Neural cell (in vitro differentiated cells): ENCODE measurements around the gene RHOF. TPM values are rescaled to one million over a fixed set of nuclear protein-coding genes. Genes with fewer than 3 reads are reported as not detected.

Experiments
- H2AFZ ChIP-seq: fragments of 200-600, 300-800 bp; sonication (generic), shearing (Covaris generic); 2 replicates; pipeline ENCODE4 v1.6.0; 2014; ENCODE audit warnings: low read depth, mild to moderate bottlenecking, antibody characterized with exemption, low read length, moderate library complexity
- H3F3A ChIP-seq: fragments of 200-600 bp; shearing (Covaris generic); 2 replicates; pipeline ENCODE4 v1.6.1; 2016; ENCODE audit warnings: mild to moderate bottlenecking, moderate library complexity, mixed read lengths, antibody characterized with exemption, low read length; ENCODE audit not compliant: insufficient read depth, poor library complexity, severe bottlenecking
- H3K27ac ChIP-seq: fragments of 200-600, 300-800 bp; sonication (generic), shearing (Covaris generic); 2 replicates; pipeline ENCODE4 v1.5.1; 2014; ENCODE audit warnings: mild to moderate bottlenecking, low read length, moderate library complexity
- H3K27me3 ChIP-seq: fragments of 300-800, 200-600 bp; sonication (generic), shearing (Covaris generic); 2 replicates; pipeline ENCODE4 v1.6.0; 2014; ENCODE audit warnings: mild to moderate bottlenecking, low read depth, low read length, moderate library complexity; ENCODE audit not compliant: insufficient read depth
- H3K36me3 ChIP-seq: fragments of 300-800, 200-600 bp; sonication (generic), shearing (Covaris generic); 2 replicates; pipeline ENCODE4 v1.5.1; 2014; ENCODE audit warnings: mild to moderate bottlenecking, antibody characterized with exemption, low read length, moderate library complexity; ENCODE audit not compliant: insufficient read depth
- H3K4me2 ChIP-seq: fragments of 300-800, 200-600 bp; sonication (generic), shearing (Covaris generic); 2 replicates; pipeline ENCODE4 v1.6.0; 2014; ENCODE audit warnings: mild to moderate bottlenecking, low read length
- H3K4me3 ChIP-seq: fragments of 300-800, 200-600 bp; sonication (generic), shearing (Covaris generic); 2 replicates; pipeline ENCODE4 v1.5.1; 2014; ENCODE audit warnings: mild to moderate bottlenecking, low read length, moderate library complexity
- H3K79me2 ChIP-seq: fragments of 200-600 bp; shearing (Covaris generic); replicated peaks from 2 replicates; pipeline ENCODE4 v1.6.0; 2014; ENCODE audit warnings: mild to moderate bottlenecking, low read length, moderate library complexity; ENCODE audit not compliant: insufficient read depth
- H3K9ac ChIP-seq: fragments of 300-800, 200-600 bp; sonication (generic), shearing (Covaris generic); 2 replicates; pipeline ENCODE4 v1.6.1; 2016; ENCODE audit warnings: mild to moderate bottlenecking, low read length, mixed read lengths
- H3K9me2 ChIP-seq: fragments of 200-600 bp; shearing (Covaris generic); 2 replicates; pipeline ENCODE4 v1.6.1; 2016; ENCODE audit warnings: mild to moderate bottlenecking, low read length, mixed read lengths; ENCODE audit not compliant: insufficient read depth
- H3K9me3 ChIP-seq: fragments of 200-600, 300-800 bp; sonication (generic), shearing (Covaris generic); 2 replicates; pipeline ENCODE4 v1.6.1; 2016; ENCODE audit warnings: mild to moderate bottlenecking, mixed run types, low read length, moderate library complexity, mixed read lengths
- H4K20me1 ChIP-seq: fragments of 200-600 bp; shearing (Covaris generic); 2 replicates; pipeline ENCODE4 v1.6.1; 2016; ENCODE audit warnings: mild to moderate bottlenecking, mixed run types; ENCODE audit not compliant: insufficient read depth
- EP300 ChIP-seq: fragments of 450-650 bp; conservative IDR thresholded peaks from 2 replicates; pipeline ENCODE4 v1.6.1; 2014; ENCODE audit warnings: antibody characterized with exemption, mild to moderate bottlenecking, moderate library complexity; ENCODE audit not compliant: poor library complexity, severe bottlenecking
- EZH2 ChIP-seq: fragments of 200-600, 300-800 bp; shearing (Covaris generic), sonication (generic); IDR thresholded peaks from 2 replicates; pipeline ENCODE4 v1.6.1; 2014; ENCODE audit warnings: antibody characterized with exemption, low read length, borderline replicate concordance, mild to moderate bottlenecking; ENCODE audit not compliant: insufficient read depth, poor library complexity, severe bottlenecking
- MXI1 ChIP-seq: fragments of 450-650 bp; conservative IDR thresholded peaks from 2 replicates; pipeline ENCODE4 v1.6.1; 2014; ENCODE audit warnings: antibody characterized with exemption, mild to moderate bottlenecking; ENCODE audit not compliant: poor library complexity, severe bottlenecking
- POLR2AphosphoS5 ChIP-seq: IDR thresholded peaks from 2 replicates; pipeline ENCODE4 v1.6.1; 2012
- RAD21 ChIP-seq: fragments of 450-650 bp; conservative IDR thresholded peaks from 2 replicates; pipeline ENCODE4 v1.6.1; 2014; ENCODE audit warnings: antibody characterized with exemption, mild to moderate bottlenecking, moderate library complexity
- SMC3 ChIP-seq: fragments of 450-650 bp; conservative IDR thresholded peaks from 2 replicates; pipeline ENCODE4 v1.6.1; 2014; ENCODE audit warnings: antibody characterized with exemption, mild to moderate bottlenecking, moderate library complexity; ENCODE audit not compliant: poor library complexity
- TAF1 ChIP-seq: IDR thresholded peaks from 2 replicates; pipeline ENCODE4 v1.6.1; 2012; ENCODE audit warnings: low read depth
- polyA plus RNA-seq: library from polyadenylated mRNA; depleted of rRNA; stranded (reverse); fragments of >200 nt; gene quantifications from 2 replicates; pipeline ENCODE4 v1.2.3, GENCODE V29; 2014
- TF ChIP-seq, protein P1 (sequence below): fragments of 450-650 bp; IDR thresholded peaks from 2 replicates; pipeline ENCODE4 v1.5.1; 2014; ENCODE audit warnings: antibody characterized with exemption, mild to moderate bottlenecking, moderate library complexity; ENCODE audit not compliant: poor library complexity, severe bottlenecking
- TF ChIP-seq, protein P2 (sequence below): IDR thresholded peaks from 2 replicates; pipeline ENCODE4 v1.6.1; 2012; ENCODE audit warnings: borderline replicate concordance

The RHOF gene
- polyA plus RNA-seq, 1 donor from 2014 or later, result 14.7 TPM

DNA sequence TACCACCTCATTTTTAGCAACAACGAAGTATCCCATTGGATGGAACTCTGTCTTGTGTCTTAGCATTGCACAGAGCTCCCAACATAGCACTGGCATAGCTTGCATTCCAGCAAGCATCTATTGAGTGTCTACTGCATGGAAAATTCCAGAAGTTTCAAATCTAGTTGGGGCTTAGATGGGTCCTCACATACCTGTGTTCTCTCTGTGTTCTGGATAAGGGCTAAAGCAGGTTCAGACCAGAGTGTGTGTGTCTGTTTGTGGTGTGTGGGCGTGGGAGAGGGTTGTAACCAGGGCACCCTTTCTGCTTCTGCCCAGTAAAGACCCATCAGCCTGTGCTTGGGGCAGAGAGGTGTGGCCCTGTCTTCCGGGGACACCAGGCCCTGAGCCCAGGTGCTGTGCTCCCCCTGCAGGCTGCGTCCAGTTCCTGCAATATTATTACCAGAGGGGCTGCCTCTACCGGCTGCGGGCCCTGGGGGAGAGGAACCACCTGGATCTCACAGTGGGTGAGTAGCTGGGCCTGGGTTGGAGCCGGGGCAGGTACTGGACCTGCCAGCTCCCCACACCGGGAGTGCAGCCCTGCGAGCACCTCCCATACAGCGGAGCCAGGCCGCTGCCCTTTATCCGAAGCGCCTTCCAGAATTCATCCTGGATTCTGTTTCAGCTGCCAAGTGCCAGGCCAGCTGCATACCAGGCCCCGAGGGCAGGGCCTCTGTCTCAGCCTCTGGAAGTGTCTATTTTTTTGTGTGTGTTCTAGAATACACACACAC is 20.3 kb downstream of the RHOF start:
- no peak overlapping the region for H3K9ac ChIP-seq

DNA sequence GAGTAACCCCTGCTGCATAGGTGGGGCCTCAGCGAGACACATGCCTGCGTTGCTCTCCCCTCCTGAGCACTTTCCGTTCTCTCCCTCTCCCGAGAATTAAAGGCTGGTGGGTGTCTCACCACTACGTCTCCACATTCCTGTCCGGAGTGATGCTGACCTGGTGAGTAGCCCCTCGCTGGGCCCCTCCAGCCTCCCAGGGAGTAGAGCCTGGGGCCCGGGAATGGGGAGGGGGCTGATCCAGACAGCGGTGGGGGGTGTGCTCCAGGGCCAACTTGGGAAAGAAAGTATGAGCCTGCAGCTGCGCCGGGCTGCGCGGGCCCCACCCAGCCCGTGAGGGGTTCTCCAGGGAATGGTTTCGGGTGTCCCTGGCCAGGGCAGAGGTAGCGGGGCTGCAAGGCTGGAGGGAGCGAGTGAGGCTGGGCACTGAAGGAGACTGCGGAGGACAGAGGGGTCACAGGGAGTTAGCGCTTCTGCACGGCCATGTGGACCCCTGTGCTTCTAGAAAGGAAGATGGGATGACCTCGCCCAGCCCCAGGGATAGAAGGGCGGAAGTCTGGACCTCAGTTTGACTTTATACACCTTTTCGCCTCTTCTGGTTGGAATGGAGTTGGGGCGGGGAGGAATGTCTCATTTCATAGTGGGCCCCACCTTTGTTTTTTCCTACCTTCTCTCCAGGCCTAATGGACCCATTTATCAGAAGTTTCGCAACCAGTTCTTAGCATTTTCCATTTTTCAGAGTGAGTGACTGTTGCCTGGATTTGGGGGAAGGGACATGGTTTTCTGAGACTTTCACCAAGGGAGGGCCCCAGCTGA is 22.5 kb downstream of the RHOF start:
- no peaks in the 10 kb centered on the region for H4K20me1 ChIP-seq
- no peaks in the 10 kb centered on the region for H3K9me3 ChIP-seq
- no peak overlapping the region for H3K9ac ChIP-seq
- H3K4me2 ChIP-seq, result no peak overlapping the region
- H3F3A ChIP-seq, result no peaks in the 10 kb centered on the region
- no peaks in the 10 kb centered on the region for H3K9me2 ChIP-seq
- no peak for TF ChIP-seq SMC3
- TF ChIP-seq RAD21, result no peak
- TF ChIP-seq EZH2, result no peak
- TF ChIP-seq EP300, result no peak
- TF ChIP-seq POLR2AphosphoS5, result no peak
- TF ChIP-seq, protein P1, sequence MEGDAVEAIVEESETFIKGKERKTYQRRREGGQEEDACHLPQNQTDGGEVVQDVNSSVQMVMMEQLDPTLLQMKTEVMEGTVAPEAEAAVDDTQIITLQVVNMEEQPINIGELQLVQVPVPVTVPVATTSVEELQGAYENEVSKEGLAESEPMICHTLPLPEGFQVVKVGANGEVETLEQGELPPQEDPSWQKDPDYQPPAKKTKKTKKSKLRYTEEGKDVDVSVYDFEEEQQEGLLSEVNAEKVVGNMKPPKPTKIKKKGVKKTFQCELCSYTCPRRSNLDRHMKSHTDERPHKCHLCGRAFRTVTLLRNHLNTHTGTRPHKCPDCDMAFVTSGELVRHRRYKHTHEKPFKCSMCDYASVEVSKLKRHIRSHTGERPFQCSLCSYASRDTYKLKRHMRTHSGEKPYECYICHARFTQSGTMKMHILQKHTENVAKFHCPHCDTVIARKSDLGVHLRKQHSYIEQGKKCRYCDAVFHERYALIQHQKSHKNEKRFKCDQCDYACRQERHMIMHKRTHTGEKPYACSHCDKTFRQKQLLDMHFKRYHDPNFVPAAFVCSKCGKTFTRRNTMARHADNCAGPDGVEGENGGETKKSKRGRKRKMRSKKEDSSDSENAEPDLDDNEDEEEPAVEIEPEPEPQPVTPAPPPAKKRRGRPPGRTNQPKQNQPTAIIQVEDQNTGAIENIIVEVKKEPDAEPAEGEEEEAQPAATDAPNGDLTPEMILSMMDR, result no peak
- TF ChIP-seq MXI1, result no peak
- TF ChIP-seq, protein P2, sequence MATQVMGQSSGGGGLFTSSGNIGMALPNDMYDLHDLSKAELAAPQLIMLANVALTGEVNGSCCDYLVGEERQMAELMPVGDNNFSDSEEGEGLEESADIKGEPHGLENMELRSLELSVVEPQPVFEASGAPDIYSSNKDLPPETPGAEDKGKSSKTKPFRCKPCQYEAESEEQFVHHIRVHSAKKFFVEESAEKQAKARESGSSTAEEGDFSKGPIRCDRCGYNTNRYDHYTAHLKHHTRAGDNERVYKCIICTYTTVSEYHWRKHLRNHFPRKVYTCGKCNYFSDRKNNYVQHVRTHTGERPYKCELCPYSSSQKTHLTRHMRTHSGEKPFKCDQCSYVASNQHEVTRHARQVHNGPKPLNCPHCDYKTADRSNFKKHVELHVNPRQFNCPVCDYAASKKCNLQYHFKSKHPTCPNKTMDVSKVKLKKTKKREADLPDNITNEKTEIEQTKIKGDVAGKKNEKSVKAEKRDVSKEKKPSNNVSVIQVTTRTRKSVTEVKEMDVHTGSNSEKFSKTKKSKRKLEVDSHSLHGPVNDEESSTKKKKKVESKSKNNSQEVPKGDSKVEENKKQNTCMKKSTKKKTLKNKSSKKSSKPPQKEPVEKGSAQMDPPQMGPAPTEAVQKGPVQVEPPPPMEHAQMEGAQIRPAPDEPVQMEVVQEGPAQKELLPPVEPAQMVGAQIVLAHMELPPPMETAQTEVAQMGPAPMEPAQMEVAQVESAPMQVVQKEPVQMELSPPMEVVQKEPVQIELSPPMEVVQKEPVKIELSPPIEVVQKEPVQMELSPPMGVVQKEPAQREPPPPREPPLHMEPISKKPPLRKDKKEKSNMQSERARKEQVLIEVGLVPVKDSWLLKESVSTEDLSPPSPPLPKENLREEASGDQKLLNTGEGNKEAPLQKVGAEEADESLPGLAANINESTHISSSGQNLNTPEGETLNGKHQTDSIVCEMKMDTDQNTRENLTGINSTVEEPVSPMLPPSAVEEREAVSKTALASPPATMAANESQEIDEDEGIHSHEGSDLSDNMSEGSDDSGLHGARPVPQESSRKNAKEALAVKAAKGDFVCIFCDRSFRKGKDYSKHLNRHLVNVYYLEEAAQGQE, result no peak
- TF ChIP-seq TAF1, result no peak
- no peaks in the 10 kb centered on the region for H3K27me3 ChIP-seq
- no peak overlapping the region for H3K4me3 ChIP-seq
- H2AFZ ChIP-seq, result no peak overlapping the region
- H3K36me3 ChIP-seq, result no peaks in the 10 kb centered on the region
- H3K27ac ChIP-seq, result no peak overlapping the region
- H3K79me2 ChIP-seq, result no peaks in the 10 kb centered on the region

More for the DNA sequence above, 20.3 kb downstream of the RHOF start:
- Histone ChIP-seq H3K4me2 (no peak overlapping the region), H3K9me2 (no peaks in the 10 kb centered on the region), H3K27ac (no peak overlapping the region), H4K20me1 (no peaks in the 10 kb centered on the region), H3K36me3 (no peaks in the 10 kb centered on the region), H3K27me3 (no peaks in the 10 kb centered on the region), H2AFZ (no peak overlapping the region), H3F3A (no peaks in the 10 kb centered on the region), H3K9me3 (no peaks in the 10 kb centered on the region), H3K4me3 (no peak overlapping the region), H3K79me2 (no peaks in the 10 kb centered on the region)
- TF ChIP-seq EZH2 (no peak), POLR2AphosphoS5 (no peak), SMC3 (peak; percentile 50), EP300 (no peak), RAD21 (peak; percentile 38)
- TF ChIP-seq, protein P1, result peak; percentile 58
